Stimulated activated CD8-positive, alpha-beta memory T cell treated with anti-CD3 and anti-CD28 coated beads, Interleukin-12 subunit alpha, Interleukin-12 subunit beta, amount 100 ng/mL, for 4 hours (primary cell): ENCODE measurements around the gene SMYD3.

ENCODE experiments used
- DNase-seq: peaks from one replicate; pipeline ENCODE4 v3.0.0-alpha.2; 2020; ENCODE audit warnings: low read depth

SMYD3 gene

DNA sequence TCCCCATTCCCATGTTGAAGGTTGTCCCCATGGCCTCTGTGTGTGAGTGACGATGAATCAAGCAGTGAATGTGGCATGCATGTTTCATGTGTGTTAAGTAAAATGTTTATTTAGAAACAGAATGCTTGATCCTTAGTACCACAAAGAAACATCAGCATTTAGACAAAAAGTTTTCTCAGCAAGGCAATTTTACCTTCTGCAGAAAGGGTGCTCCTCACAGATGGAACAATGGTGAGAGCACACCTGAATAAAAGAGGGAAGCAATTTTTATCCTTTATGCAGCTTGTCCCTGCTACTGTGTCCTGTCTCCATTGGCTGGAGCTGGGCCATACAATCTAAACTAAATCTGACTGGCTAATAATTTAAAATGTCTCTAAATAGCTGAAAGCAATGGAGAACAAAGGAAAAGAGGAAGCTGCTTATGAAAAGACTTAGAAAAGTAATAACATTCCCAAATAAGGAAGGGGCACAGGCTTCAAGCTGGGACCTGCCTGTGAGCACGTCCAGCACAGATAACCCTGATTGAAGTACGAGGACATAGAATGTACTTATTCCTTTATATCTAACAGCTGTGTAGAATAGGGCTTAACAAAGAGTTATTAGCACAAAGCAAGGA, 8.4 kb upstream of the SMYD3 start:
- no peak for DNase-seq

GRCh38 chr1:246513619-246514343, 6.7 kb upstream of the SMYD3 start:
- DNase-seq, result no peak

- DNase-seq, result no peak
Observed at GRCh38 chr1:246513041-246513440, 6.0 kb upstream of the SMYD3 start.

DNA sequence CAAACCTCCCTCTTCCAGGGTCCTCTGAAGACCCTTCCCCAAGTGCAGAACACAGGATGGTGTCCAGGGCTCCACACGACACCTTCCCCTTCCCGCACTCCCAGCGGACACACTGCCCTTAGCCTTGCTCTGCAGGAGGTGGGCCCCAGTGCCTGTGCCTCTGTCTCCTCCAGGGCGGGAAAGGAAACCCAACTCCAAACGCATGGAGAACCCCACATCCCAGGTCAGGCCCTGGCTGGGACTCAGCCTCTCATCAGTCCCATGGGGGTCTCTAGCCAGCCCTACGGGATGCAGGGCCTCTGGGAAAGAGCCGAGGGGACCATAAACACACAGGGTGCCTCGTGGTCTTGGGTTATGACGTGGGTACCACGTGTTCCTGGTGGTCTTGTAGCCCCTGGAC, 5.6 kb upstream of the SMYD3 start:
- DNase-seq, result no peak

GRCh38 chr1:246512230-246512629, 5.2 kb upstream of the SMYD3 start:
- no peak for DNase-seq

GRCh38 chr1:246511203-246511602, 4.1 kb upstream of the SMYD3 start:
- no peak for DNase-seq

GRCh38 chr1:246510147-246511030, 3.3 kb upstream of the SMYD3 start:
- DNase-seq, result no peak

DNA sequence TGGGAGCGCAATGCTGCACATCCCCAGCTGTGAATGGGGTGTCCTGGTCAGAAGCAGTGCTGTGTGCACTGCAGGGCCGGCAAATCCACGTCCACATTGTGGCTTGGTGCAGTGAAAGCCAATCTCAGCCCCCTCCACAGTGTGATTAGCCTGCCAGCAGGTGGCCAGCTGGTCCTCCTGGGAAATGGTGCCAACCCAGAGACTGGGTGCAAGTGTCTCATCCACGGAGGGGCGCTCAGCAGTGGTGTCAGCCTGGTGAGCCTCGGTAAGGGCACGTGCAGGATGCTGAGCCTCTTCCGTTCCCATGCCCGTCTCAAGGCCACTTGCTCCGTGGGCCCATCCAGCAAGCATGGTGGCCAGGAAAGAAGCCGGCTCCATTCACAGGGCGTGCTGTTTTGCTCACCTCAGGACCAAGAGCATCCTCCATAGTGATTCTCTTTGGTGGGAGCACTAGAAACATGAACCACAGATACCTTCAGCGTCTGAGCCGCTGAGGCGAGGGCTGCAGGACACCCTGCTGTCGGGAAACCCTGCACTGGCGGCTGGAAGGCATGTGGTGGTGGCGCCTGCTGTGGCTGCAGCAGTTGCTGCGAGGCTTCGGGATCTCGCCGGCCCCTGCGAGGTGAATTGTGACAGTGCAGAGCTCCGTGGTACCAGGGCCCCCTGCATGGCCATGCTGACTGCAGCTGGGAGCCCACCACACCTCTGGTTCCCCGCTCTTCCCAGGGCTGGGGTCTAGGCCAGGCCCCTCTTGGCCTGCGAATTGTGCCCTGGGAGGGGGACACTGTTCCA, 2.0 kb upstream of the SMYD3 start:
- DNase-seq, result no peak

- DNase-seq, result no peak
Observed at GRCh38 chr1:246506367-246506673, 759 bp downstream of the SMYD3 start.

DNA sequence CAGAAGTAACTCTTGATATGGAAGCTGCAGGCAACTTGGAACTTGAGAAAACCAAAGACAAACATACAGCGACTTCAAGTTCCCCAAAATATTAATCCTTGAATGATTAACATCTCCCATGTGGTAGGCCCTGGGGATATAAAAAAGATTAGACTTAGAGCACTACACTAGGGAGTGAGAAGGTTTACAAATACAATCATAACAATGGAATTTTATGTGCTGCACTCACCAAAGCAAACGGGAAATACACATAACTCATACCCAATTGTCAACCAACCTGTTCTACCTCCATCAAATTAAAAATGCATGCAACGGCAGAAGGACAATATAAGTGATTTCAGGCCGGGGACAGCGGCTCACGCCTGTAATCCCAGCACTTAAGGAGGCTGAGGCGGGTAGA, 3.7 kb downstream of the SMYD3 start:
- DNase-seq, result no peak

- no peak for DNase-seq
Observed at GRCh38 chr1:246497331-246497915, 9.7 kb downstream of the SMYD3 start.

GRCh38 chr1:246492611-246493245, 14.4 kb downstream of the SMYD3 start:
- no peak for DNase-seq

GRCh38 chr1:246491551-246492053, 15.5 kb downstream of the SMYD3 start:
- no peak for DNase-seq

DNA sequence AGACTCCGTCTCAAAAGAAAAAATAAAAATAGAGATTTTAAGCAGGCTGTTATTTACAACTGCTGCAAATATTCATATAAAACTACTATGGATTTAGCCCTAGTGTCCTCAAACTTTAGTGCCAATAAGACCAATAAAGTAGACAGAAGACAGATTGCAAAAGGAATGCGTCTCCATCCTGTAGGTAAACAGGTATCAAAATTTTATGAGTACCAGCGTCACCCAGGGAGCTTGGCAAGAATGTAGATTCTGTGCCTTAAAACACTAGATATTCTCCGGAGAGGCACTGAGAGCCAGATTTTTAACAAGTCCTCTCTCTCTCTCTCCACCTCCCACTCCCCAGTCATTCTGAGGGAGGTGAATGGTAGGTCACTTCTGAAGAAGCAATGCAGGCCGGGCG, 18.4 kb downstream of the SMYD3 start:
- no peak for DNase-seq

DNA sequence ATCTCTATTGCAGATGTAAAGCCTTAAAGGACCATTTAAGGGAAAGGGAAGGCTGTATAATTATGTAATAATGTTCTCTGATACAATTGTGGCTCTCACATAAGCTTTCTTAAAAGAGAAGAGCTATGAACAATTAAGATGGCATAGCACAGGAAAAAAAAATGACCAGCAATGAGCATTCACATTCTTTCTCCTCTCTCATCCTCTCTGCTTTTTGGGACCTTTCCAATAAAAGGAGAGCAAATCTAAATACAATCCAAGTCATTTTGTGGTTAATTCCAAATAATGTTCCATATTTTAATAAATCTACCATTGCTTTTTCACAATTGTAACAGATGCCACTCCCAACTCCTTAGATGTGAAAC, 23.5 kb downstream of the SMYD3 start:
- DNase-seq, result no peak

GRCh38 chr1:246482805-246483568, 24.1 kb downstream of the SMYD3 start:
- no peak for DNase-seq

DNA sequence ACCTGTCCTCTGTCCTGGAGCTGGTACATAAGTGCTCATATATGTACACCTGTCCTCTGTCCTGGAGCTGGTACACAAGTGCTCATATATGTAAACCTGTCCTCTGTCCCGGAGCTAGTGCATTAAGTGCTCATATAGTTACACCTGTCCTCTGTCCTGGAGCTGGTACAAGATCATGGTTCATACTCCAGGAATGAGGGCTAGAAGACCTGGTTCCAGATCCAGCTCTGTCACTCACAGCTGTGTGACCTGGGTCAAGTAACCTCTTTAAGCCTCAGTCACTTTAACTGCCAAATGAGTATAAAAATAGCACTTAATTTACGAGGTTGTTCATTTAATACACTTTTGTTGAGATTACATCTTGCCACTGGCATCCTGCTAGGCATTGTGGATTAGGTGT, 28.0 kb downstream of the SMYD3 start:
- DNase-seq, result no peak

DNA sequence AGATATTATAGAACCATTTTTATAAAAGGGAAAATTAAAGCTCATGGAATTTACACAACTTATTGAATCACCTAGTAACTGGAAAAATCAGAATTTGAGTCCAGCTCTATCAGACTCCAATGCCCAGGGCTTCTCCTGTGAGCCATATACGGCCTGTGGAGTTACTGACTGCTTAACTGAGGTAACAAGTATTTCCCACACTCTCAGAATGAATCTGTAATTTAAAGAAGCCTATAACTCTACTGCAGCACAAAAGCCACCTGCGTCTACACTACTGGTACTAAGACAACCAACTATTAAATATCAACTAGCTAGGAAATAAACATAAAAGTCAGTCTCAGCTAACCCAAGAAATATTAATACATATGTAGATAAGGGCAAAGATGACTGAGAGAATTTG, 29.4 kb downstream of the SMYD3 start:
- no peak for DNase-seq

- DNase-seq, result no peak
Observed at GRCh38 chr1:246476771-246477170, 30.3 kb downstream of the SMYD3 start.

- DNase-seq, result no peak
Observed at GRCh38 chr1:246471688-246472087, 35.4 kb downstream of the SMYD3 start.

DNA sequence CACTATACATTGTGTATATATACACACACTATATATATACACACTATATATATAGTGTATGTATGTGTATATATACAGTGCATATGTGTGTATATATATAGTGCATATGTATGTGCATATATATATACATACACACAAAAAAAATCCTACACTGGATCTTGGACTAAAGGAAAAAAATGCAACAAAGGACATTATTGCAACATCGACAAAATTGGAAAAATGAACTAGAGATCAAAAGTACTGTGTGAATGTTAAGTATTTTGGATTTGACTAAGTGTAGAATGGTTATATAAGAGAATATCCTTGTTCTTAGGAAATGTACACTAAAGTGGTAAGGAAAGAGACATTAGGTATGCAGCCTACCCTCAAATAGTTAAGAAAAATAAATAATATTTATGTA, 36.5 kb downstream of the SMYD3 start:
- DNase-seq, result no peak
